ENCODE results near the gene CWC27. TPM values are rescaled to one million over a fixed set of nuclear protein-coding genes. Genes with fewer than 3 reads are reported as not detected.

CWC27 gene
- total and polyA plus RNA-seq, 5 donors, result 19.9 to 30.2 (median 23.2) TPM

GRCh38 chr5:64788156-64788555, 19.4 kb downstream of the CWC27 start:
- Histone ChIP-seq H3K9me3 (ENCODE audit: control insufficient read depth, low read length) (no peaks in the 10 kb centered on the region), H3K4me3 (ENCODE audit: low read length) (no peak overlapping the region), H3K27ac (ENCODE audit: low read length) (no peak overlapping the region), H3K4me1 (ENCODE audit: control insufficient read depth, insufficient read depth, low read length) (peaks cover 1% of the 10 kb centered on the region), H3K27me3 (ENCODE audit: control insufficient read depth, insufficient read depth) (no peaks in the 10 kb centered on the region)
- DNase-seq, result no peak
- intact Hi-C loops (cut with DNase I), result no loop called here
- 74% methylated on average over 2 of the region's 2 CpGs for WGBS
- no peak for ATAC-seq

GRCh38 chr5:64789457-64789856, 20.7 kb downstream of the CWC27 start:
- Histone ChIP-seq H3K9me3 (ENCODE audit: control insufficient read depth, low read length) (no peaks in the 10 kb centered on the region), H3K27ac (ENCODE audit: low read length) (no peak overlapping the region), H3K4me3 (ENCODE audit: low read length) (no peak overlapping the region), H3K27me3 (ENCODE audit: control insufficient read depth, insufficient read depth) (no peaks in the 10 kb centered on the region), H3K4me1 (ENCODE audit: control insufficient read depth, insufficient read depth, low read length) (peaks cover 1% of the 10 kb centered on the region)
- ATAC-seq, result no peak
- intact Hi-C loops (cut with DNase I), result no loop called here
- WGBS, result 93% methylated on average over 3 of the region's 3 CpGs
- DNase-seq, result no peak

GRCh38 chr5:64790210-64790609, 21.5 kb downstream of the CWC27 start:
- Histone ChIP-seq H3K4me1 (ENCODE audit: control insufficient read depth, insufficient read depth, low read length) (peaks cover 1% of the 10 kb centered on the region), H3K27ac (ENCODE audit: low read length) (no peak overlapping the region), H3K4me3 (ENCODE audit: low read length) (no peak overlapping the region), H3K9me3 (ENCODE audit: control insufficient read depth, low read length) (no peaks in the 10 kb centered on the region), H3K27me3 (ENCODE audit: control insufficient read depth, insufficient read depth) (no peaks in the 10 kb centered on the region)
- intact Hi-C loops (cut with DNase I), result no loop called here
- DNase-seq (no peak), ATAC-seq (no peak)
- 94% methylated on average over 1 of the region's 1 CpG for WGBS

GRCh38 chr5:64792469-64792868, 23.7 kb downstream of the CWC27 start:
- Histone ChIP-seq H3K4me3 (ENCODE audit: low read length) (no peak overlapping the region), H3K4me1 (ENCODE audit: control insufficient read depth, insufficient read depth, low read length) (peaks cover 1% of the 10 kb centered on the region), H3K27ac (ENCODE audit: low read length) (no peak overlapping the region), H3K9me3 (ENCODE audit: control insufficient read depth, low read length) (no peaks in the 10 kb centered on the region), H3K27me3 (ENCODE audit: control insufficient read depth, insufficient read depth) (no peaks in the 10 kb centered on the region)
- ATAC-seq (no peak), DNase-seq (no peak)
- intact Hi-C loops (cut with DNase I), result no loop called here

- no peak for DNase-seq
- 59% methylated on average over 3 of the region's 3 CpGs for WGBS
- Histone ChIP-seq H3K27ac (ENCODE audit: low read length) (no peak overlapping the region), H3K4me3 (ENCODE audit: low read length) (no peak overlapping the region), H3K9me3 (ENCODE audit: control insufficient read depth, low read length) (no peaks in the 10 kb centered on the region), H3K4me1 (ENCODE audit: control insufficient read depth, insufficient read depth, low read length) (peaks cover 1% of the 10 kb centered on the region), H3K27me3 (ENCODE audit: control insufficient read depth, insufficient read depth) (no peaks in the 10 kb centered on the region)
- intact Hi-C loops (cut with DNase I), result no loop called here
- ATAC-seq, result no peak
These were observed 25.5 kb downstream of the CWC27 start for GRCh38 chr5:64794053-64794770.

GRCh38 chr5:64796301-64796700, 27.6 kb downstream of the CWC27 start:
- intact Hi-C loops (cut with DNase I), result no loop called here
- Histone ChIP-seq H3K27ac (ENCODE audit: low read length) (no peak overlapping the region), H3K9me3 (ENCODE audit: control insufficient read depth, low read length) (no peaks in the 10 kb centered on the region), H3K27me3 (ENCODE audit: control insufficient read depth, insufficient read depth) (no peaks in the 10 kb centered on the region), H3K4me3 (ENCODE audit: low read length) (no peak overlapping the region), H3K4me1 (ENCODE audit: control insufficient read depth, insufficient read depth, low read length) (peaks cover 1% of the 10 kb centered on the region)
- ATAC-seq, result no peak
- DNase-seq, result no peak

- no peak overlapping the region for H3K27ac ChIP-seq (ENCODE audit: low read length)
- no peaks in the 10 kb centered on the region for H3K4me1 ChIP-seq (ENCODE audit: control insufficient read depth, insufficient read depth, low read length)
- H3K9me3 ChIP-seq (ENCODE audit: control insufficient read depth, low read length), result no peaks in the 10 kb centered on the region
- 93% methylated on average over 2 of the region's 2 CpGs for WGBS
- intact Hi-C loops (cut with DNase I), result loop anchor here in 1 of 4 donors (10.0 kb wide), 1 partner anchor 684 kb away; the partner anchor contains the start of gene ADAMTS6
- ATAC-seq (no peak), DNase-seq (no peak)
- no peaks in the 10 kb centered on the region for H3K27me3 ChIP-seq (ENCODE audit: control insufficient read depth, insufficient read depth)
- no peak overlapping the region for H3K4me3 ChIP-seq (ENCODE audit: low read length)
These were observed 32.2 kb downstream of the CWC27 start for GRCh38 chr5:64800926-64801325.

- no peaks in the 10 kb centered on the region for H3K9me3 ChIP-seq (ENCODE audit: control insufficient read depth, low read length)
- ATAC-seq, result no peak
- H3K27me3 ChIP-seq (ENCODE audit: control insufficient read depth, insufficient read depth), result no peaks in the 10 kb centered on the region
- 72% methylated on average over 2 of the region's 2 CpGs for WGBS
- no peak overlapping the region for H3K27ac ChIP-seq (ENCODE audit: low read length)
- no peak overlapping the region for H3K4me3 ChIP-seq (ENCODE audit: low read length)
- intact Hi-C loops (cut with DNase I), result loop anchor here in 1 of 4 donors (10.0 kb wide), 1 partner anchor 678 kb away; the partner anchor contains the start of gene ADAMTS6
- no peaks in the 10 kb centered on the region for H3K4me1 ChIP-seq (ENCODE audit: control insufficient read depth, insufficient read depth, low read length)
- no peak for DNase-seq
These were observed 37.8 kb downstream of the CWC27 start for GRCh38 chr5:64806537-64806936.

GRCh38 chr5:64807520-64807919, 38.8 kb downstream of the CWC27 start:
- intact Hi-C loops (cut with DNase I), result loop anchor here in 1 of 4 donors (10.0 kb wide), 1 partner anchor 677 kb away; the partner anchor contains the start of gene ADAMTS6
- H3K4me3 ChIP-seq (ENCODE audit: low read length), result no peak overlapping the region
- ATAC-seq (no peak), DNase-seq (no peak)
- WGBS, result 89% methylated on average over 5 of the region's 5 CpGs
- no peak overlapping the region for H3K27ac ChIP-seq (ENCODE audit: low read length)
- H3K27me3 ChIP-seq (ENCODE audit: control insufficient read depth, insufficient read depth), result no peaks in the 10 kb centered on the region
- H3K9me3 ChIP-seq (ENCODE audit: control insufficient read depth, low read length), result no peaks in the 10 kb centered on the region
- no peaks in the 10 kb centered on the region for H3K4me1 ChIP-seq (ENCODE audit: control insufficient read depth, insufficient read depth, low read length)

- H3K27me3 ChIP-seq (ENCODE audit: control insufficient read depth, insufficient read depth), result no peaks in the 10 kb centered on the region
- WGBS, result 78% methylated on average over 1 of the region's 1 CpG
- no peak overlapping the region for H3K27ac ChIP-seq (ENCODE audit: low read length)
- no peaks in the 10 kb centered on the region for H3K9me3 ChIP-seq (ENCODE audit: control insufficient read depth, low read length)
- ATAC-seq, result peak; percentile 44 to 66
- H3K4me3 ChIP-seq (ENCODE audit: low read length), result no peak overlapping the region
- no peak for DNase-seq
- H3K4me1 ChIP-seq (ENCODE audit: control insufficient read depth, insufficient read depth, low read length), result no peaks in the 10 kb centered on the region
- intact Hi-C loops (cut with DNase I), result loop anchor here in 1 of 4 donors (10.0 kb wide), 1 partner anchor 674 kb away; the partner anchor contains the start of gene ADAMTS6
These were observed 42.4 kb downstream of the CWC27 start for GRCh38 chr5:64811050-64811640.

GRCh38 chr5:64814073-64814472, 45.3 kb downstream of the CWC27 start:
- ATAC-seq (no peak), DNase-seq (no peak)
- Histone ChIP-seq H3K9me3 (ENCODE audit: control insufficient read depth, low read length) (no peaks in the 10 kb centered on the region), H3K27me3 (ENCODE audit: control insufficient read depth, insufficient read depth) (no peaks in the 10 kb centered on the region), H3K4me3 (ENCODE audit: low read length) (no peak overlapping the region), H3K27ac (ENCODE audit: low read length) (no peak overlapping the region), H3K4me1 (ENCODE audit: control insufficient read depth, insufficient read depth, low read length) (no peaks in the 10 kb centered on the region)
- 83% methylated on average over 2 of the region's 2 CpGs for WGBS
- intact Hi-C loops (cut with DNase I), result loop anchor here in 1 of 4 donors (10.0 kb wide), 1 partner anchor 671 kb away; the partner anchor contains the start of gene ADAMTS6
